NCI-H345 (cell line): Measurements from ENCODE around the gene KNDC1.
"Not testable (repeated sequence)": the region's sequence is repeated elsewhere in the genome, so short reads cannot be mapped to it uniquely, and the experiment has no call there.

ENCODE experiments used
- DNase-seq: peaks from one replicate; lab custom pipeline; 2025; lab: John Stamatoyannopoulos, UW

KNDC1 gene

DNA sequence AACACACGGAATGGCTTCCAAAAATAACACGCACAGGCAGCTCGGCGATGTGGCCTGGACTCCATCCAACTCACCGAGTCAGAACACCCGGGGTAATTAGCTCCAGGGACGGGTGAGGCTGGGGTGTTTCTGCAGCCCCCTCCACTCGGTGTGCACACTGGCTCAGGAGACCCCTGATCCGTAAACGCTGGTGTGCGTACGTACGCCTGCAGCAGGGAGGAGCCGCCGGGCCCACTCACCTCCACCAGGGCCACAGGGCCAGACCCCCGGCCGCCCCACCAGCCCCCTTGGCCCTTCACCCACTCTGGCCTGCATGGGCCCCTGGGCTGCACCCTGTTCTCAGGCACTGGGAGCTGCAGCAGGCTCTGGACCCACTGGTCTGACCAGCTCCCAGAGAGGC, 47.6 kb downstream of the KNDC1 start:
- no peak for DNase-seq

DNA sequence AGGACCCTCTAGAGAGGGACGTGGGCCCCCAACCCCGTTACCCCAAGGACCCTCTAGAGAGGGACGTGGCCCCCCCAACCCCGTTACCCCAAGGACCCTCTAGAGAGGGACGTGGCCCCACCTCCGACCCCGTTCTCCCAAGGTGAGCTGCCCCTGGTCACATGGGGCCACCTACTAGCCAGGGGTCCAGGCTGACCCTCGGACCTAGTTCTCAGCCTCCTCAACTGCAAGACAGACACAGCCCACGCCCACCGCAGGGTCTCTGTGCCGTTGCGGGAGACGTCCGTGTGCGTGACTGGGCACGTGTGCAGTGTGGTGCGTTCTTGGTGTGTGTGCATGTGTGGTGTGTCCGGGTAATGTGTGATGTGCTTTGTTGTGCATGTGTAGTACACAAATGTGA, 48.4 kb downstream of the KNDC1 start:
- DNase-seq: no peak

DNA sequence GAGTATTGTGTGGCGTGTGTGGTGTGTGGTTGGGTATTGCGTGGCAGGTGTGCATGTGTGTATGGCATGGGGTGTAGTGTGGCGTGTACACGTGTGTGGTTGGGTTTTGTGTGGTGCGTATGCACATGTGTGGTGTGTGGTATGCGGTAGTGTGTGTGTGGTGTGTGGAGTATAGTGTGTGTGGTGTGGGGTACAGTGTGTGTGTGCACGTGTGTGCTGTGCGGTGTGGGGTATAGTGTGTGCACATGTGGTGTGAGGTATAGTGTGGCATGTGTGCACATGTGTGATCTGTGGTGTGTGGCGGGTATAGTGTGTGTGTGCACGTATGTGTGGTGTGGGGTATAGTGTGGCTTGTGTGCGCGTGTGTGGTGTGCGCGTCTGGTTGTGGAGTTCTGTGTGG, 49.1 kb downstream of the KNDC1 start:
- DNase-seq: no peak

DNA sequence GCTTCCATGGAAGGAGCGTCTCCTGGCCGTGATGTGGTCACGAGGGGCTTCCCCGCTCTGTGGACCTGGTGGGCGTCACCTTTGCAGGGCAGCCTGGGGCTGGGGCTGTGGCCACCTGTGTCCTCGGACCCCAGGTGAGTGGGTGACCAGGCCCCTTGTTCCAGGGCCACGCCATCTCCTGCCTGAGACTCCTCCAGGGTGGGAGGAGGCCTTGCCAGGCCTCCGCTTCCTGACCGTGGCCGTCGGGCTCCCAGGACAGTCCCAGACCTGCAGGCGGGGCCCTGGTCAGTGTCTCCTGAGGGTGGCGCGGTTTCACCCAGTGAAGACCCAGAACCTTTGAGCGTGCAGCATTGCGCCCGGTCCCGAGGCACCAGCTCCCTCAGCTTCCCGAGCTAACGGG, 49.6 kb downstream of the KNDC1 start:
- DNase-seq: no peak

DNA sequence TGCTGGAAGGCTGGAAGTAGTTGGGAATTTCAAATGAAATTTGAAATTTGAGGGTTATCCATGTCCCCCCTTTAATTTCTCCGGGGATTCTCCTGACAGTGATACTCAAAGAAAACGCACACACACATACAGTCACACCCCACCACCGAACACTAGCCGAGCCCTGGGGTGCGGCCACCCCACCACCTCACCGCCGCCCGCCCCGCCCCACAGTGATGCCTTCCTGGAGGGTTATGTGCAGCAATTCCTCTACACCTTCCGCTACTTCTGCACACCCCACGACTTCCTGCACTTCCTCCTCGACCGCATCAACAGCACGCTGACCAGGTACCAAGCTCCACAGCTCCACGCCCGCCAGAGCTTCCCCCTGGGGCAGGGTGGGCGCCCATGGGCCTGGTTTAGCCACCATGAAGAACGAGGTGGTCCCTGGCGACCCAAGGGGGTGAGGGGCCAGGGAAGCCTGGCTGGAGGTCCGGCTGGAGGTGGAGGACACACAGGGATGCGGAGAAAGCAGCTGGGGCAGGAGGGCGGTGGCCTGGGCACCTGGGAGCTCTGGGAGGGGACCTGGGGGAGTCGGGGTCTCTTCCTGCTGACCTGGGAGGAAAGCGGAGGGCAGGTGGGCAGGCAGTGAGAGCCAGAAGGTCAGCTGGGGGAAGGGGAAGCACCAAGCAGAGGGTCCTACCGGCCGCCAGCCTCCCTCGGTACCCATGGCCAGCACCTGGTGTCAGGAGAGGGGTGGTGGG, 50.5 kb downstream of the KNDC1 start:
- no peak for DNase-seq

DNA sequence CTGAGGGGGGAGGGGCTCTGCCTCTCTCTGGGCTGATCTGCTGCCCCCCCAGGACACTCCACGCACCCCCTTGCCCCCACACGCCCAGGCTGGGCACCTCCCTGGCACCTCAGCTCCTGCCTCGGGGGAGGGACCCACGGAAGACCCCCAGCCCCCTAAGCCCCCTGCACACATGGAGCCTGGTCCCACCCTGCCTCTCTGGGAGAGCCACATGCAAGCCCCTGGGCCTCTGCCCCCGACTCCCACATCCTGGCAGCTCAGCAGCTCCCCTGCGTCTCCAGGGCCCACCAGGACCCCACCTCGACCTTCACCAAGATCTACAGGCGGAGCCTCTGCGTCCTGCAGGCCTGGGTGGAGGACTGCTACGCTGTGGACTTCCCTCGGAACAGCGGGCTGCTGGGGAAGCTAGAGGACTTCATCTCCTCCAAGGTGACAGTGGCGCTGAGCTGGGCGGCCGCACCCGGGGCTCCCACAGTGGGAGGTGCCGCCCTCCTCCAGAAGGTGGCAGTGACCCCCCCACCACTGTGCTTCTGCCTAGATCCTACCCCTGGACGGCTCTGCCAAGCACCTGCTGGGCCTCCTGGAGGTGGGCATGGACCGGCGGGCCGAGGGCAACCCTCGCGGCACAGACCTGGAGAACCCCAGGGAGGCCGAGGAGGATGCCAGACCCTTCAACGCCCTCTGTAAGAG, 51.3 kb downstream of the KNDC1 start:
- DNase-seq: no peak

DNA sequence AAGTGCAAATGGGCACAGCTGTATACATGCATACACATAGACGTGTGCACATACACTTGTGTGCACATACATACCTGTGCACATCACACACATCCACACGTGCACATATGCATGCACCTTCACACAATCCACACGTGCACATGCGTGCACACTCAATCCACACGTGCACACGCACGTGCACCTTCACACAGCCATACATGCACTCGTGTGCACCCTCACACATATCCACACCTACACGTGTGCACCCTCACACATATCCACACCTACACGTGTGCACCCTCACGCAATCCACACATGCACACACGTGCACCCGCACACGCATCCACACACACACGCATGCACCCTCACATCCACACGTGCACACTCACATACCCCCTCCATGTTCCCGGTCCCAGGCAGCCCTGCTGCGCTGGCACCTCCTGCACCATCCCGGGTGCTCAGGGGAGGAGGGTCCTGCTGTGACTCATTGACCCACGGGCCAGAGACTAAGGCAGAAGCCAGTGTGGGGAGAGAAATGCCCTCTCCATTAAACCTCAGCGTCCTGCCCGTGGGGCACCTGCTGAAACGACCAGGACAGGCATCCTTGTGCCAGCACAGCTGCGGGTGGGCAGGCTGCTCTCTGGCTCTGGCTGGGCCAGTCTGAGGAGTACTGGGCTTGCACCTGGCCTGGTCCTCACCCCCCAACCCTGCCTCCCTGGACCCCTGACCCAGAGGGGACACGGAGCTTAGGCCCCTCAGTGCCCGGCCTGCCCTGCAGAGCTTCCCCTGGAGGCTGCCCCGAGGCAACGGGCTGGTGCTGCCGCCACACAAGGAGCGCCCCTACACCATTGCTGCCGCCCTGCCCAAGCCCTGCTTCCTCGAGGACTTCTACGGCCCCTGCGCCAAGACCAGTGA, 52.2 kb downstream of the KNDC1 start:
- no peak for DNase-seq

DNA sequence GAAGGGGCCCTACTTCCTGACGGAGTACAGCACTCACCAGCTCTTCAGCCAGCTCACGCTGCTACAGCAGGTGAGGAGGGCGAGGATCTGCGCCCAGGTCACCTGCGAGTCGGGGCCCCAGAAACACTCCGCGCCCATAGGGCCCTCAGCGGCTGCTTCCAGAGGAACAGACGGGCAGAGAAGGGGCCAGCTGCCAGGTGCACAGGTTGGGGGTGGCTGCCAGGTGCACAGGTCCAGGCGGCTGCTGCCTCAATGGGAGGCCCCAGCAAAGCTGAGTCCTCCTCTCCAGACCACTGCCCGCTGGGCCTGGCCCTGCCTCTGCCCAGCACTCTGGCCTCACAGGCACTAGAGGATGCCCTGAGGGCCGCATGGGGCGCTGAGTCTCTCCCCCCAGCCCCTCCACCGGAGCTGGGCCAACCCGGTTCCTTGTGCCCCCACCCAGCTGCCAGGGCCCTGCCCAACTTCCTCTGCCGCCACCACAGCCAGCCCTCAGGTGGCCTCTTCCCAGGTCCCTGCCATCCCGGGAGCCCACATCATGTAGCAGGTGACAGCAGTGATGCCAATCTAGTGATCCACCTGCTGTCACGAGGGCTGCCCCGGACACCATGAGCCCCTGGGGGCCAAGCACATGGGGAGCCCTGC, 53.0 kb downstream of the KNDC1 start:
- no peak for DNase-seq

DNA sequence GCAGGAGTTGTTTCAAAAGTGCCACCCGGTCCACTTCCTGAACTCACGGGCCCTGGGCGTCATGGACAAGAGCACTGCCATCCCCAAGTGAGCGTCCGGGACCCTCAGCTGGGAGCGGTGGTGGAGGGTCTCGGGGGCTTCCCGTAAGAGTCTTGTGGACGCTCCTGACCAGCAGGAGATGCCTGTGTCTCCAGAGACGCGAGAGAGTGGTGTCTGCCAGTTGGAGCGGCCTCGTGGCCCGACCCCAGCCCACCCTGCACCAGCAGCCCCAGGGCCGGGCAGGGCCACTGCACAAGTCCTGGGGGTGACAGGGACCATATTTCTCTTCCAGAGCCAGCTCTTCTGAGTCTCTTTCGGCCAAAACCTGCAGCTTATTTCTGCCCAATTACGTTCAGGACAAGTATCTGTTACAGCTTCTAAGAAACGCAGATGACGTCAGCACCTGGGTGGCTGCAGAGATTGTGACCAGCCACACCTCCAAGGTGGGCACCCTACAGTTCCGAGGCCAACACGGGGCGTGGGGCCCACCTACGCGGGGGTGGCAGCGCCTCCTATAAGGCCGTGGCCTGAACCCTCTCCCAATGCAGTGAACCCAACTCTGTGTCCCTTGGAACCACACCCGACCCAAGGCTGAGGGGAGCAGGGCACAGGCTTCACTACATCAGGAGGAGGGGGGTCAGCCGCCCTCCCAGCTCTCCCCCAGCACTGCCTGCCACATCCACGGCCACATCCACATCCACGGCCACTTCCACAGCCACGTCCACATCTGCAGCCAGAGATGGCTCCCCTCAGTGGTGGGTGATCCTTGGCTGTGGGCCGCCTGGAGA, 53.8 kb downstream of the KNDC1 start:
- no peak for DNase-seq

DNA sequence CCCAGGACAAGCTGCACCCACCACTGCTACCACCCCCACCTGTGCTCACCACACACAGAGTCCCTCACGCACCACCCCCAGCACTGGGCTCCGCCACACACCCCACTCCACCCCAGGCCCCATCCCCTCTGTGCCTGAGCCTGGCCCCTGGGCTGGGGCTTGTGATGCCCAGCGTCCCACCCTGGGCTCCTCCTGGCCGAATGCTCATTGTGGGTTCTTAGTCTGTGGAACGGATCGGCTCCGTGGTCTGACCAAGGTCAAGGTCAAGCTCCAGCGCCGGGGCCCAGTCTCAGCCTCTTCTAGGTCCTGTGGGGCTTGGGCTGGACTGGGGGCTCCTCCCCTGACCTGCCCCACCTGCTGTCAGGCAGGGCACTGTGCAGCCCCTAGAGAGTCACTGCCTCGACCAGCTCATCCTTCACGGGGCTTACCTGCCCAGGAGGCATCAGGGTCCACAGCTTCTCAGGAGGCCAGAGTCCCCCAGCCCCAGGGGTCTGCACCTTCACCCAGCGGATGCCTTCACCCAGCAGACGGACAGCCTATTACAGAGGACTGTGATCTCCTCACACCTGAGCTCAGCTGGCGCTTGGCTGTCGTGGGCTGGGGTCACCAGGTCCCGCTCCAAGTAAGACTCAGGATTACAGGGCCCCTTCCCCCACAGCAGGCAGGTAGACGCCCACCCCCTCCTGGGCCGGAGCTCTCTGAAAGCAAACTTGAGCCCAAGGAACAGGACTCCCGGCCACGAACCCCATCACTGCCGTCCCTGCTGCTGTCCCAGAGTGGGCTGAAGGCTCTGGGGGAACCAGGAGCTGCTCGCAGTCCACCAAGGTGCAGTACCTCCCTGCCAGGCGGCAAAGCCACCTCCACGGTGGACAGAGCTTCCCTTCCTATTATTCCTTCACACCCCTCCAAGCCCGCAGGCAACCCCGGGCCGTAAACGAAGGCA, 54.7 kb downstream of the KNDC1 start:
- DNase-seq: no peak

DNA sequence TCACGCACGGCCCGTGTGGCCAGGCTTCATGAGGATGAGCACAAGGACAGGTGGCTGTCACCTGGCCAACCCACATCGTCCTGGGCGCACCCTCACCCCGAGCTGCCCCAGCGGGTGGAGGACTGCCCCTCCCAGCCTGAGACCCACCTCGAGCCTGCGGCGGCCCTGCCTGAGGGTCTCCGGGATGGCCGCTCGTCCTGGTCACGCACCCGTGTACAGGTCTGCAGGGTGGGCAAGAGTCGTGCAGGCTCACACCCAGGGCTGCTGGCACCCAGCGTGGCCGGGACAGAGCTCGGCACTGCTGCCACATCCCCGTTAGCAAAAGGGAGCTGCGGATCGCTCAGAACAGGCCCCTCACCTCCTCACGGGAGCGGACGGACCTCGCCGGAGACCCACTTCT, 55.6 kb downstream of the KNDC1 start:
- DNase-seq: no peak

DNA sequence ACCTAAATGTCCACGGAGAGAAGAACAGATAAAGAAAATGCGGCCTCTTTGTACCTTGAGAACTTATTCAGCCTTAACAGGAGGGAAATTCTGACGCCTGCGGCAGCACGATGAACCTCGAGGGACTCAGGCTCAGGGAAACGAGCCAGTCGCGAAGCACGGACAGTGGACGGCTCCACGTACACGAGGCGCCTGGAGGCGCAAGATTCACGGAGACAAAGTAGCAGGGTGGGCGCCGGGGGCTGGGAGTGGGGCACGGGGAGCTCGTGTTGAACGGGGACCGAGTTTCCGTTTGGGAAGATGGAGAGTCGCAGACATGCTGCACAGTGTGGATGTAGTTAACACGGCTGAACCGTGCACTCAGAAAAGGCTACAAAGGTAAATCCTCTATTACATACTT, 56.8 kb downstream of the KNDC1 start:
- DNase-seq: no peak

DNA sequence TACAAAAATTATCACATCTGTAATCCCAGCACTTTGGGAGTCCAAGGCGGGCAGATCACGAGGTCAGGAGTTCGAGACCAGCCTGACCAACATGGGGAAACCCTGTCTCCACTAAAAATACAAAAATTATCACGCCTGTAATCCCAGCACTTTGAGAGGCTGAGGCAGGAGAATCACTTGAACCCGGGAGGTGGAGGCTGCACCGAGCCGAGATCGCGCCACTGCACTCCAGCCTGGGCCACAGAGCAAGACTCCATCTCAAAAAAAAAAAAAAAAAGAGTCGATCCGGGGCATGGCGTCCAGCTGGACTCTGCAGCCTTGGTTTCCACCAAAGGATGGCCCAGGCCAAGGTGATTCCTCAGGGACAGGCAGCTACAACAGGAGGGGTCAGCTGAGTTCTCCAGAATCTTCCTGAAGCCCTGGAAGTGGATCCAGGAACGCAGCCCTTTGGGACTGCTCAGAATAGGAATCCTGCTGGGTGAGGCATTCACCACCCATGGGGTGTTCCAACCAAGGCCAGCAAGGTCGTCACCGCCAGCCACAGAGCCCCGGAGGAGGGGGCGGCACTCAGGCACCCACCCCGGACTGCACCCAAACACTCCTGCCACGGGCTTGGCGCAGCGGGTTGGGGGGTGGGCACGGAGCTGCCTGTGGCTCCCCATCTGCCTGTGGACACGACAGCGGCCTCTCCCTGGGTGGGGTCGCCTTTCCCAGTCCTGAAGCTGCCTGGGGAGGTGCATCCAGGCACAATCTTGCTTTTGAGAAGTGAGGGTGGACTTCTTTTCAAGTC, 58.0 kb downstream of the KNDC1 start:
- DNase-seq: no peak

DNA sequence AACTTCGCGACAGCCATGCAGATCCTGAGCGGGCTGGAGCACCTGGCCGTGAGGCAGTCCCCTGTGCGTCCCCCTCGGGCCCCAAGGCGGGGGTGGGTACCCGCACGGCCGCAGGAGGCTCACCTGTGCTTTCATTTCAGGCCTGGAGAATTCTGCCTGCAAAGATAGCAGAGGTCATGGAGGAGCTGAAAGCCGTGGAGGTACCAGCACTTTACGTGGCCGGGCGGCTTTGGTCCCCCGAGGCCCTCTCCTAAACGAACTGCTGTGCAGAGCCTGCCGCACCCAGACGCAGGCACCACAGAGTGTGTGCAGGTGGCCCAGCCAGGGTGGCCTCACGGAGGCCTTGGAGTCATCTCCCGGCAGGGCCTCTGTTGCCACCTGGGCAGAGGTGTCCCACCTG, 58.9 kb downstream of the KNDC1 start:
- no peak for DNase-seq

DNA sequence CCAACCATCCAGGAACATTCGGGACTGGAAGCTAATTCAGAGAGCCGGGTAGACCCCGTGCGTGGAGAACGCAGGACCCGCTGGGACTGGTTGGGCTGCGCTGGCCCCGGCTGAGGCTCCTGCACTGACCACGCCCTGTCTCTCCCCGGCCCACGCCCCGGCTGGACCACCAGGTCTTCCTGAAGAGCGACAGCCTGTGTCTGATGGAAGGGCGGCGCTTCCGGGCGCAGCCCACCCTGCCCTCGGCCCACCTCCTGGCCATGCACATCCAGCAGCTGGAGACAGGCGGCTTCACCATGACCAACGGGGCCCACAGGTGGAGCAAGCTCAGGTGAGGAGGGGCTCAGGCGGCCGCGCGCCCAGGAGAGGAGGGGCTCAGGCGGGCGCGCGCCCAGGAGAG, 59.8 kb downstream of the KNDC1 start:
- no peak for DNase-seq

DNA sequence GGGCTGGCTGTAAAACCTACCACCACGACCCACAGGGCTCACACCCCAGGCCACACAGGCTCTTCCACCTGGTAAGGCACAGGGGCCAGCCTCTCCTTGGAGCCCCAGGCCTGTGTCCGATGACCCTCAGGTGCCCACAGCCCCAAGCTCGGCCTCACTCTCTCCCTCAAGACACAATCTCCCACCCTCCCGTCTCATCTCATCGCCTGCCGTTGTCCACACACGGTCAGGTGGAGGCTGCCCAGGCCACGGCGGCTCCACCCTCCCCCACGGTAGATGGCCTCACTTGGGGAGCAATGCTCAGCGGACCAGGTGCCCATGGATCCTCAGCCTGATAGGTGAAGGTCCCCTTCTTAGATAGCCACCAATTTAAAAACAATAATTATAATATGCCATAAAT, 61.3 kb downstream of the KNDC1 start:
- no peak for DNase-seq

DNA sequence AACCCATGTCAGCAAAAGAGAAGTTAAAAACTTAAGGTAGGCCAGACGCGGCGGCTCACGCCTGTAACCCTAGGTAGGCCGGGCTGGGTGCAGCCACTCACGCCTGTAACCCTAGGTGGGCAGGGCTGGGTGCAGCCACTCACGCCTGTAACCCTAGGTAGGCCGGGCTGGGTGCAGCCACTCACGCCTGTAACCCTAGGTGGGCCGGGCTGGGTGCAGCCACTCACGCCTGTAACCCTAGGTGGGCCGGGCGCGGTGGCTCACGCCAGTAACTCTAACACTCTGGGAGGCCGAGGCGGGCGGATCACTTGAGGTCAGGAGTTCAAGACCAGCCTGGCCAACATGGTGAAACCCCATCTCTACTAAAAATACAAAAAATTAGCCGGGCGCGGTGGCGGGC, 61.7 kb downstream of the KNDC1 start:
- not testable (repeated sequence) for DNase-seq

DNA sequence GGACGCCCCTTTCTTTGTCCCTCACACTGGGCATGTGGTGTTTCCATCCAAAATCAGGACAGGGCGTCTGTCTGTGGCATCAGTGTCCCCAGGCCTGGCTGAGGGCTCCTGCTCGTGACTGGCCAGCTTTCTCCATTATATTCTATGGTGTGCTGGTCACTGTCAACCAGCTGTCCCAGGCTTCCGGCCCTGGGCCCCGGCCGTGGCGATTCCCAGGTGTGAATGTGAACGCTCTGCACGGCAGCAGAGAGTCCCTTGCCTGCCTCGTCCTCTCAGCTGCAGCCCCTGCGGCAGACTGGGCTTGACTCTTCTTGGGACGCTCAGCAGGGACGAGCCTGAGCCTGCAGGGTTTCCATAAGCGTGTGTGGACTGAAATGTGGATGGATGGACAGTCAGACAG, 64.1 kb downstream of the KNDC1 start:
- no peak for DNase-seq

DNA sequence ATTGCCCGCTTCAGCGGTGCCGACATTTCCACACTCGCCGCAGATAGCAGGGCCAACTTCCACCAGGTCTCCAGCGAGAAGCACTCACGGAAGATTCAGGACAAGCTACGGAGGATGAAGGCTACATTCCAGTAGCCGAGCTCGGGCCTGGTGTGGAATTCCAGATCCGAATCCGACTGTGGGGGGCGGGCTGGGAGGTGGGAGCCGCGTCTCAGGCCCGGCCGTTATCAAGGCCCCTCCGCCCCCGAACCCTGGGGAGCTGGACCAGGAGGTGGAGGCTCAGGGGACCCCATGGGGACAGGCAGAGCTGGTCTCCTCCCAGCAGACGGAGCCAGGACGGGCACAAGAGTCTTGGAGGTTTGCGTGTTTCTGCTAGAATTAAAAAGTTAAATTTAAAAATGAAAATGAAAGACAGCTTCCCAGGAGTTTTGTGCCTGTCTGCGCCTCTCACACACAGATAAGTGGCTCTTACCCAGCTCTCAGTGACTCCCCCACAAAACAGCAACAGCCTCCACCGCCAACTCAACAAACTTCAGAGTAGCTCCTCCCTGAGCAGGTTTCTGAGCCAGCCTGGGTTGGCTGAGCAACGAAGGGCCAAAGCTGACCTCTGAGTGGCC, 64.8 kb downstream of the KNDC1 start:
- DNase-seq: no peak
